SIG-M5 treated with dmso at 0.1 percent for 504 hours (cell line): Measurements from ENCODE around the gene SFT2D3.

Source experiments
- DNase-seq: peaks from one replicate; lab custom pipeline; 2025; ENCODE audit not compliant: unreplicated experiment; lab: John Stamatoyannopoulos, UW

Gene SFT2D3

GRCh38 chr2:127701193-127701650 lies at the start of gene SFT2D3:
Gene SFT2D3, plus strand, starts transcription at chr2:127701497. Its CDS starts 32 bp downstream, at chr2:127701529.
- peak; percentile 95 for DNase-seq

- DNase-seq = no peak
Observed at GRCh38 chr2:127651971-127652550, 49.2 kb upstream of the SFT2D3 start.

GRCh38 chr2:127652786-127653357 lies 48.4 kb upstream of the SFT2D3 start:
- no peak for DNase-seq

GRCh38 chr2:127653421-127654083 lies 47.7 kb upstream of the SFT2D3 start:
- no peak for DNase-seq

- no peak for DNase-seq
Observed at GRCh38 chr2:127654084-127654837, 47.0 kb upstream of the SFT2D3 start.

GRCh38 chr2:127654838-127655175 lies 46.5 kb upstream of the SFT2D3 start:
- no peak for DNase-seq

GRCh38 chr2:127655209-127656073 lies 45.9 kb upstream of the SFT2D3 start:
- no peak for DNase-seq

GRCh38 chr2:127656569-127657231 lies 44.6 kb upstream of the SFT2D3 start:
- DNase-seq = no peak

GRCh38 chr2:127657232-127657595 lies 44.1 kb upstream of the SFT2D3 start:
- DNase-seq = no peak

GRCh38 chr2:127658146-127658545 lies 43.2 kb upstream of the SFT2D3 start:
- no peak for DNase-seq

- no peak for DNase-seq
Observed at GRCh38 chr2:127658641-127659407, 42.5 kb upstream of the SFT2D3 start.

GRCh38 chr2:127659408-127660290 lies 41.6 kb upstream of the SFT2D3 start:
- peak; percentile 30 for DNase-seq

GRCh38 chr2:127660291-127660578 lies 41.1 kb upstream of the SFT2D3 start:
- DNase-seq = no peak

GRCh38 chr2:127661072-127661649 lies 40.1 kb upstream of the SFT2D3 start:
- DNase-seq = no peak

- DNase-seq = no peak
Observed at GRCh38 chr2:127661949-127662510, 39.3 kb upstream of the SFT2D3 start.

- DNase-seq = no peak
Observed at GRCh38 chr2:127662937-127663565, 38.2 kb upstream of the SFT2D3 start.

GRCh38 chr2:127663566-127664064 lies 37.7 kb upstream of the SFT2D3 start:
- no peak for DNase-seq
